ENCODE data around the gene CCDC148. TPM values are rescaled to one million over a fixed set of nuclear protein-coding genes. Genes with fewer than 3 reads are reported as not detected.

CCDC148 gene
- total and polyA plus RNA-seq, 2 donors (not counting 1 experiment from before 2014, with no cell fraction given): not detected

- H3K4me3 ChIP-seq (ENCODE audit: control extremely low read depth in 1 of 5, extremely low read depth in 1 of 5, insufficient read depth in 1 of 5, low read depth in 2 of 5, low read length in 4 of 5): no peak overlapping the region
- peaks cover 3 to 4% of the 10 kb centered on the region in 2 donors for H3K4me1 ChIP-seq (ENCODE audit: control insufficient read depth in 2 of 2, insufficient read depth in 2 of 2, low read length in 2 of 2)
- H3K4me2 ChIP-seq (replicated peaks; ENCODE audit: low read depth, low read length, poor library complexity, severe bottlenecking): no peak overlapping the region
- no peak overlapping the region for H3K4me3 Mint-ChIP-seq
- no peaks in the 10 kb centered on the region for H3K79me2 ChIP-seq (ENCODE audit: control insufficient read depth, insufficient read depth, low read length)
- H3K4me1 Mint-ChIP-seq: peaks cover 2% of the 10 kb centered on the region
- CTCF ChIA-PET: no interaction called here
- intact Hi-C loops (cut with micrococcal nuclease): no loop called here
- WGBS (ENCODE audit: insufficient coverage): 80% methylated on average over 1 of the region's 1 CpG
- no peak for DNase-seq
- no peak overlapping the region for H3K27ac Mint-ChIP-seq
- H2AFZ ChIP-seq (ENCODE audit: insufficient read depth, low read depth, low read length, poor library complexity, severe bottlenecking): no peak overlapping the region
- H3K36me3 ChIP-seq (replicated peaks in 1 of 2; ENCODE audit: control extremely low read depth in 1 of 2, control insufficient read depth in 1 of 2, extremely low read depth in 1 of 2, insufficient read depth in 2 of 2, low read length in 1 of 2): no peaks in the 10 kb centered on the region
- H3K9me3 ChIP-seq (ENCODE audit: control extremely low read depth in 1 of 3, control insufficient read depth in 2 of 3, insufficient read depth in 1 of 3, low read length in 2 of 3): no peaks in the 10 kb centered on the region
- POLR2A ChIA-PET: no interaction called here
- TF ChIP-seq EZH2 (IDR thresholded peaks at IDR 0.05; ENCODE audit: borderline replicate concordance, insufficient read depth, low read depth, low read length, poor library complexity, severe bottlenecking) (no peak), CTCF (IDR thresholded peaks at IDR 0.05) (no peak)
- no peak for ATAC-seq (ENCODE audit: low read depth)
- H3K9ac ChIP-seq (ENCODE audit: low read length): no peak overlapping the region
- no peak overlapping the region for H3K27ac ChIP-seq (ENCODE audit: low read length in 2 of 2)
- H3K27me3 ChIP-seq (replicated peaks in 1 of 4; ENCODE audit: control extremely low read depth in 1 of 4, control insufficient read depth in 3 of 4, insufficient read depth in 4 of 4, low read length in 3 of 4): no peaks in the 10 kb centered on the region
- H3K27me3 Mint-ChIP-seq: peaks cover 11% of the 10 kb centered on the region
- H4K20me1 ChIP-seq (ENCODE audit: control insufficient read depth, insufficient read depth, low read length, poor library complexity, severe bottlenecking): no peaks in the 10 kb centered on the region
- H3K9me3 Mint-ChIP-seq (ENCODE audit: insufficient read depth): no peaks in the 10 kb centered on the region
Observed at GRCh38 chr2:158184001-158184400, 272.6 kb downstream of the CCDC148 start.

GRCh38 chr2:158182676-158183295, 273.8 kb downstream of the CCDC148 start:
- no peaks in the 10 kb centered on the region for H3K9me3 ChIP-seq (ENCODE audit: control extremely low read depth in 1 of 3, control insufficient read depth in 2 of 3, insufficient read depth in 1 of 3, low read length in 2 of 3)
- peaks cover 2% of the 10 kb centered on the region for H3K4me1 Mint-ChIP-seq
- DNase-seq (no peak), ATAC-seq (ENCODE audit: low read depth) (no peak)
- ChIA-PET CTCF (interaction anchor here (0.9 kb wide), 1 partner anchor 9 kb away, joined by 3 read pairs; no protein-coding TSS in a partner anchor), POLR2A (no interaction called here)
- H4K20me1 ChIP-seq (ENCODE audit: control insufficient read depth, insufficient read depth, low read length, poor library complexity, severe bottlenecking): no peaks in the 10 kb centered on the region
- no peak overlapping the region for H3K4me3 Mint-ChIP-seq
- H3K79me2 ChIP-seq (ENCODE audit: control insufficient read depth, insufficient read depth, low read length): no peaks in the 10 kb centered on the region
- no peak for TF ChIP-seq EZH2 (IDR thresholded peaks at IDR 0.05; ENCODE audit: borderline replicate concordance, insufficient read depth, low read depth, low read length, poor library complexity, severe bottlenecking)
- no peak for TF ChIP-seq CTCF (IDR thresholded peaks at IDR 0.05)
- WGBS (ENCODE audit: insufficient coverage): 100% methylated on average over 1 of the region's 3 CpGs
- H3K27me3 ChIP-seq (replicated peaks in 1 of 4; ENCODE audit: control extremely low read depth in 1 of 4, control insufficient read depth in 3 of 4, insufficient read depth in 4 of 4, low read length in 3 of 4): peaks cover 0 to 5% (median 0%) of the 10 kb centered on the region in 4 experiments
- no peak overlapping the region for H3K27ac ChIP-seq (ENCODE audit: low read length in 2 of 2)
- H3K27me3 Mint-ChIP-seq: peaks cover 17% of the 10 kb centered on the region
- no peaks in the 10 kb centered on the region for H3K9me3 Mint-ChIP-seq (ENCODE audit: insufficient read depth)
- no peak overlapping the region for H3K4me2 ChIP-seq (replicated peaks; ENCODE audit: low read depth, low read length, poor library complexity, severe bottlenecking)
- no peak overlapping the region for H2AFZ ChIP-seq (ENCODE audit: insufficient read depth, low read depth, low read length, poor library complexity, severe bottlenecking)
- no peak overlapping the region for H3K4me3 ChIP-seq (ENCODE audit: control extremely low read depth in 1 of 5, extremely low read depth in 1 of 5, insufficient read depth in 1 of 5, low read depth in 2 of 5, low read length in 4 of 5)
- H3K9ac ChIP-seq (ENCODE audit: low read length): no peak overlapping the region
- H3K36me3 ChIP-seq (replicated peaks in 1 of 2; ENCODE audit: control extremely low read depth in 1 of 2, control insufficient read depth in 1 of 2, extremely low read depth in 1 of 2, insufficient read depth in 2 of 2, low read length in 1 of 2): no peaks in the 10 kb centered on the region
- H3K27ac Mint-ChIP-seq: no peak overlapping the region
- intact Hi-C loops (cut with micrococcal nuclease): no loop called here
- peaks cover 0 to 3% of the 10 kb centered on the region in 2 donors for H3K4me1 ChIP-seq (ENCODE audit: control insufficient read depth in 2 of 2, insufficient read depth in 2 of 2, low read length in 2 of 2)
